PC-3 (cell line): ENCODE results near the gene C1GALT1.

Experiments
- EZH2 ChIP-seq: fragments of 300-600 bp; sonication (generic); IDR thresholded peaks from one replicate; pipeline ENCODE4 v1.6.1; 2017; ENCODE audit warnings: antibody characterized with exemption, mild to moderate bottlenecking, low read length; ENCODE audit not compliant: unreplicated experiment
- EZH2phosphoT487 ChIP-seq: fragments of 300-600 bp; sonication (generic); IDR thresholded peaks from 2 replicates; pipeline ENCODE4 v1.6.1; 2018; ENCODE audit warnings: mild to moderate bottlenecking, antibody characterized with exemption, low read length, borderline replicate concordance
- TF ChIP-seq, protein P1 (sequence below): fragments of 300-600 bp; sonication (generic); conservative IDR thresholded peaks from 2 replicates; pipeline ENCODE4 v1.5.1; 2017; ENCODE audit warnings: antibody characterized with exemption, low read depth, mild to moderate bottlenecking, low read length

GRCh38 chr7:7165372-7165771 lies 17.0 kb upstream of the C1GALT1 start:
- TF ChIP-seq EZH2phosphoT487 (no peak), EZH2 (no peak)
- TF ChIP-seq, protein P1, sequence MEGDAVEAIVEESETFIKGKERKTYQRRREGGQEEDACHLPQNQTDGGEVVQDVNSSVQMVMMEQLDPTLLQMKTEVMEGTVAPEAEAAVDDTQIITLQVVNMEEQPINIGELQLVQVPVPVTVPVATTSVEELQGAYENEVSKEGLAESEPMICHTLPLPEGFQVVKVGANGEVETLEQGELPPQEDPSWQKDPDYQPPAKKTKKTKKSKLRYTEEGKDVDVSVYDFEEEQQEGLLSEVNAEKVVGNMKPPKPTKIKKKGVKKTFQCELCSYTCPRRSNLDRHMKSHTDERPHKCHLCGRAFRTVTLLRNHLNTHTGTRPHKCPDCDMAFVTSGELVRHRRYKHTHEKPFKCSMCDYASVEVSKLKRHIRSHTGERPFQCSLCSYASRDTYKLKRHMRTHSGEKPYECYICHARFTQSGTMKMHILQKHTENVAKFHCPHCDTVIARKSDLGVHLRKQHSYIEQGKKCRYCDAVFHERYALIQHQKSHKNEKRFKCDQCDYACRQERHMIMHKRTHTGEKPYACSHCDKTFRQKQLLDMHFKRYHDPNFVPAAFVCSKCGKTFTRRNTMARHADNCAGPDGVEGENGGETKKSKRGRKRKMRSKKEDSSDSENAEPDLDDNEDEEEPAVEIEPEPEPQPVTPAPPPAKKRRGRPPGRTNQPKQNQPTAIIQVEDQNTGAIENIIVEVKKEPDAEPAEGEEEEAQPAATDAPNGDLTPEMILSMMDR = no peak
